A673 (cell line): Measurements from ENCODE around the gene SVIL. TPM values are rescaled to one million over a fixed set of nuclear protein-coding genes. Genes with fewer than 3 reads are reported as not detected.

Experiments
- BruUV-seq: library from RNA; stranded (reverse); fragments of 400-500 nt; replicated peaks from 2 replicates; lab custom pipeline; 2021; lab: Mats Ljungman, UMichigan
- CTCF ChIA-PET: fragments of 300-600 bp; sonication (Branson Sonifier 250); formaldehyde crosslinking; loops from one replicate; lab custom pipeline; 2022; ENCODE audit warnings: antibody characterized with exemption; lab: Charles Lee
- POLR2A ChIA-PET: fragments of 300-600 bp; sonication (Branson Sonifier 250); formaldehyde crosslinking; loops from one replicate; lab custom pipeline; 2022; ENCODE audit warnings: antibody characterized with exemption; ENCODE audit not compliant: low non-redundant PET; lab: Charles Lee
- DNase-seq: peaks from one replicate; pipeline ENCODE4 v3.0.0-alpha.2; 2015; ENCODE audit warnings: low spot score
- H3K27ac ChIP-seq: fragments of 200-600 bp; sonication (generic); 2 replicates; pipeline ENCODE4 v1.5.1; 2016; ENCODE audit warnings: mixed run types, low read depth, mild to moderate bottlenecking, mixed read lengths, antibody characterized with exemption, low read length; ENCODE audit not compliant: poor library complexity, severe bottlenecking
- H3K27me3 ChIP-seq: fragments of 200-600 bp; sonication (generic); replicated peaks from 2 replicates; pipeline ENCODE4 v1.6.1; 2017; ENCODE audit warnings: mixed run types, low read depth, mild to moderate bottlenecking, mixed read lengths, antibody characterized with exemption, low read length; ENCODE audit not compliant: insufficient read depth, poor library complexity
- H3K36me3 ChIP-seq: fragments of 200-600 bp; sonication (generic); 2 replicates; pipeline ENCODE4 v1.6.1; 2016; ENCODE audit warnings: mixed run types, mild to moderate bottlenecking, mixed read lengths, antibody characterized with exemption, low read length; ENCODE audit not compliant: insufficient read depth, poor library complexity, severe bottlenecking
- H3K4me1 ChIP-seq: fragments of 200-600 bp; sonication (generic); 2 replicates; pipeline ENCODE4 v1.6.1; 2017; ENCODE audit warnings: mixed run types, mild to moderate bottlenecking, mixed read lengths, antibody characterized with exemption, low read length; ENCODE audit not compliant: insufficient read depth, poor library complexity, severe bottlenecking
- H3K4me3 ChIP-seq: fragments of 200-600 bp; sonication (generic); 2 replicates; pipeline ENCODE4 v1.5.1; 2016; ENCODE audit warnings: low read depth, mixed run types, mild to moderate bottlenecking, mixed read lengths, low read length; ENCODE audit not compliant: poor library complexity, severe bottlenecking
- H3K9me3 ChIP-seq: fragments of 200-600 bp; sonication (generic); 2 replicates; pipeline ENCODE4 v1.6.1; 2016; ENCODE audit warnings: mixed run types, low read depth, mild to moderate bottlenecking, mixed read lengths, antibody characterized with exemption, low read length; ENCODE audit not compliant: poor library complexity, severe bottlenecking
- EZH2 ChIP-seq: fragments of 200-600 bp; sonication (generic); IDR thresholded peaks from 2 replicates; pipeline ENCODE4 v1.6.1; 2017; ENCODE audit warnings: borderline replicate concordance, low read depth, mild to moderate bottlenecking, mixed read lengths, antibody characterized with exemption, low read length; ENCODE audit not compliant: poor library complexity, severe bottlenecking
- intact Hi-C: fragments of 100-400 bp; cut with micrococcal nuclease; formaldehyde crosslinking; loops from one replicate; pipeline ENCODE4 v1.10.0; 2022; ENCODE audit not compliant: unreplicated experiment
- total RNA-seq: library from RNA; stranded (reverse); gene quantifications from 2 replicates; pipeline ENCODE4 v1.2.3, GENCODE V29; 2021
- TF ChIP-seq, protein P1 (sequence below): fragments of 300-800, 200-600 bp; sonication (generic); conservative IDR thresholded peaks from 2 replicates; pipeline ENCODE4 v1.5.1; 2017; ENCODE audit warnings: low read depth, mild to moderate bottlenecking, antibody characterized with exemption, low read length, moderate library complexity, mixed read lengths

The SVIL gene
- total RNA-seq, 1 experiment from 2014 or later: 31.9 TPM

DNA sequence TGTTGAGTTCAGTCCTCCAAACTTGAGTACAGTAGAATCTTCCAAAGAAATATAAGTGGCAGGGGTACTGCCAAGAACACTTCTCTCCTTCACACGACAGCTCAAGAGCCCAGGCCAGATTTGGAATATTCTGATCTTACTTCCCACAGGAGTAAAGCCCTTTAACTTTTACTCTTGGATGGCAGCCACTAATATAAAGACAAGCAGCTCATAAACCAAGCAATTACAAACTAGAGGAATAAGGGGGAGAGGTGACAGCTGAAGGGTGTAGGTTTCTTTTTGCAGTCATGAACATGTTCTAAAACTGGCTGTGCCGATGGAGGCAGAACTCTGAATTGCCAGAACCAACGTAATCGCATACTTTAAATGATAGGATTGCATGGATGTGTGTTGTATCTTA is 74.8 kb downstream of the SVIL start:
- TF ChIP-seq EZH2: no peak
- TF ChIP-seq, protein P1, sequence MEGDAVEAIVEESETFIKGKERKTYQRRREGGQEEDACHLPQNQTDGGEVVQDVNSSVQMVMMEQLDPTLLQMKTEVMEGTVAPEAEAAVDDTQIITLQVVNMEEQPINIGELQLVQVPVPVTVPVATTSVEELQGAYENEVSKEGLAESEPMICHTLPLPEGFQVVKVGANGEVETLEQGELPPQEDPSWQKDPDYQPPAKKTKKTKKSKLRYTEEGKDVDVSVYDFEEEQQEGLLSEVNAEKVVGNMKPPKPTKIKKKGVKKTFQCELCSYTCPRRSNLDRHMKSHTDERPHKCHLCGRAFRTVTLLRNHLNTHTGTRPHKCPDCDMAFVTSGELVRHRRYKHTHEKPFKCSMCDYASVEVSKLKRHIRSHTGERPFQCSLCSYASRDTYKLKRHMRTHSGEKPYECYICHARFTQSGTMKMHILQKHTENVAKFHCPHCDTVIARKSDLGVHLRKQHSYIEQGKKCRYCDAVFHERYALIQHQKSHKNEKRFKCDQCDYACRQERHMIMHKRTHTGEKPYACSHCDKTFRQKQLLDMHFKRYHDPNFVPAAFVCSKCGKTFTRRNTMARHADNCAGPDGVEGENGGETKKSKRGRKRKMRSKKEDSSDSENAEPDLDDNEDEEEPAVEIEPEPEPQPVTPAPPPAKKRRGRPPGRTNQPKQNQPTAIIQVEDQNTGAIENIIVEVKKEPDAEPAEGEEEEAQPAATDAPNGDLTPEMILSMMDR: no peak
- CTCF ChIA-PET: no interaction called here
- Histone ChIP-seq H3K27ac (peak overlapping the region; percentile 48), H3K9me3 (no peaks in the 10 kb centered on the region), H3K4me3 (no peak overlapping the region), H3K36me3 (no peaks in the 10 kb centered on the region), H3K4me1 (peaks cover 13% of the 10 kb centered on the region), H3K27me3 (no peaks in the 10 kb centered on the region)
- peak; percentile 37 for DNase-seq
- POLR2A ChIA-PET: interaction anchor here (0.6 kb wide), 1 partner anchor 1022 kb away, joined by 7 read pairs; no protein-coding TSS in a partner anchor
- BruUV-seq: no TSS peak
- intact Hi-C loops: no loop called here

DNA sequence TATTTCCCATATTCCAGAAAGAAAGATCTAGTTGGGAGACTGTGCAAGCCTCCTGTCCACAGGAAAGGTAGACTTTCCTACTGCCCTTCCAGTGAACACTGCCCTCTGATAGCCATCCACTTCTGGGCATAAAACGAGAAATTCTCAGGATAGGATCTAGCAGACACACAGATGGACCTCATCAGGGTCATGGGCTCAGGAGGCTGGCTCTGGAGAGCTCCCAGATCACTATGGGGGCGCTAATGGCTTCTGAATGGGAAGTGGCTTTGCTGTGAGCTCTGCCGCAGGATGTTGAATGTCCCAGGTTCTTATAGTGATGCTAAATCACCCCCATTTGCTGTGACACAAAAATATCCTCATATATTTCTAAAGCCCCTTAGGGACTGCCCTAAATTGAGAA is 77.1 kb downstream of the SVIL start:
- no peak for DNase-seq
- no TSS peak for BruUV-seq
- intact Hi-C loops: no loop called here
- ChIA-PET CTCF (no interaction called here), POLR2A (no interaction called here)
- Histone ChIP-seq H3K4me1 (peaks cover 13% of the 10 kb centered on the region), H3K4me3 (no peak overlapping the region), H3K9me3 (no peaks in the 10 kb centered on the region), H3K27ac (no peak overlapping the region), H3K27me3 (no peaks in the 10 kb centered on the region), H3K36me3 (no peaks in the 10 kb centered on the region)
- no peak for TF ChIP-seq EZH2
- TF ChIP-seq, protein P1: no peak

DNA sequence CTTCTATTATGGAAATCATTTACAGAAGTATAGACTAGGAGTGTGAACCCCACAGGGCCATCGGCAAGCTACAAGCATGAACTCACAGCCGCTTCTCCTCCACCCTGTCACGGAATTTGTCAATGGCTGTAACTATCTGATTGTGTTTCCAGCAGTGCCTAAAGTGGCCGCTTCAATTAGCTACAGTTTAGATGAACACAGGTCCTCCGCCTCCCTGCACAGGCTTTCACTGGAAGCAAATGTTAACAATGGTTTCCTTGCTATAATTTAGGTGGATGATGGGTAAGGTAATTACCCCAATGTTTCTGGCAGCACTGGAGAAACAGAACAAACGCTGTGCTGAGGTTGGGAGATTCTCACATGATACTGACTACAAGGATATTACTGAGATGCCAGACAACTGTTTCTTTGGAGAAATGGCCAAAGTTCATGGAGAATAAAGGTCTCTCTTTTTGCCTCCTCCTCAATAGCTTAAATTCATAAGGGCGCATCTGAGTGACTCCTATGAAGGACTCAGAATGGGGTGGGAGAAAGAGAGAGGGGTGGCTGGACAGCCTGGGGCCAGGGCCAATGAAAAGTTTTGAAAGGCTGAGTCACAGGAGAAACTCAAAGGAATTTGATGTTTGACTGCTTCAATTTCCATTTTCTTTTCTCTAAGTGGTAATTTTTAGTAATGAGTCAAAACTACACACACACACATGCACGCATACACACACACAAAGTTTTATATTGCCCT is 78.9 kb downstream of the SVIL start:
- no peak overlapping the region for H3K27ac ChIP-seq
- POLR2A ChIA-PET: no interaction called here
- BruUV-seq: no TSS peak
- H3K4me3 ChIP-seq: no peak overlapping the region
- H3K27me3 ChIP-seq: no peaks in the 10 kb centered on the region
- intact Hi-C loops: no loop called here
- CTCF ChIA-PET: interaction anchor here (1.6 kb wide), 1 partner anchor 14 kb away, joined by 4 read pairs; no protein-coding TSS in a partner anchor
- DNase-seq: no peak
- H3K4me1 ChIP-seq: peaks cover 13% of the 10 kb centered on the region
- TF ChIP-seq EZH2: no peak
- TF ChIP-seq, protein P1: no peak
- no peaks in the 10 kb centered on the region for H3K9me3 ChIP-seq
- H3K36me3 ChIP-seq: peaks cover 3% of the 10 kb centered on the region
